ENCODE data around the gene MTG2. TPM values are rescaled to one million over a fixed set of nuclear protein-coding genes. Genes with fewer than 3 reads are reported as not detected.

MTG2 gene
- total RNA-seq, 4 donors from 2014 or later, result 17.0 to 26.1 (median 22.6) TPM

GRCh38 chr20:62215020-62215990, 32.5 kb downstream of the MTG2 start:
- no peak for TF ChIP-seq CTCF (IDR thresholded peaks at IDR 0.05; ENCODE audit: low read depth)

GRCh38 chr20:62215991-62216635, 33.3 kb downstream of the MTG2 start:
- TF ChIP-seq CTCF (IDR thresholded peaks at IDR 0.05; ENCODE audit: low read depth), result no peak

GRCh38 chr20:62216636-62217566, 34.1 kb downstream of the MTG2 start:
- TF ChIP-seq CTCF (IDR thresholded peaks at IDR 0.05; ENCODE audit: low read depth), result no peak

DNA sequence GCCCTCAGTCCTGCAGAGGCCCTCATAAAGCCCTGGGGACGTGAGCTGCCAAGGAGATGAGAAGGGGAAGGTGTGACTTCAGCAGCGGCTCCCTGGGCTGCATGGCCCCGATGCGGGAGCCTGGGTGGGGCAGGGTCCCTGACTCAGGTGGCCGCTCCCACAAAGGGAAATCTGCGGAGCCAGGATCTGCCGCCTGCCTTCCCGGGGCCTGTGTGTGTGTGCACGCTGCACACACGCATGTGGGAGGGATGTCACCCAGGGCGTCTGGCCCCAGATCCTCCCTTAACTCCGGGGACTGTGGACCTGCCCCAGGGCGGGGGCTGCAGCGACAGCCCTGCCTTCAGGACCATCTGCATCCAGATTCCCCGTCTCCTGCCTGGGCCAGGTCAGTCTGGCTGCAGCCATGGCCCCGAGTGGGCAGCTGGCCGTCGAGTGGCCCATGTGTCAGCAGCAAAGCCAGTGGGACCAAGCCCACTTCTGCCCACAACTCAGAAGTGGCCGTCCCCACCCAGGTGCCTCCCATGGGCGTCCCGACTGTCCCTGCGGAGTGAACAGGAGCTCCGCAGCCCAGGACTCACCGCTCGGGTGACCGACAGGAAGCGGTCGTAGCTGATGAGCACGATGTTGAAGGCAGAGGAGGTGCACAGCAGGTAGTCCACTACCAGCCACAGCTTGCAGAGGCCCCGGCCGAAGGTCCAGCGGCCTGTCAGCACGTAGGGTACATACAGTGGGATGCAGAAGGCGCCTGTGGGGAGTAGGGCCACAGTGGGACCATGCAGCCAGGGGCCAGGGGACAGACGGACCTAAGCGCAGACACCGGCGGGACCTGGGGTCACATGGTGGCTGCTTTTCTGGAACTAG, 35.3 kb downstream of the MTG2 start:
- TF ChIP-seq CTCF (IDR thresholded peaks at IDR 0.05; ENCODE audit: low read depth), result no peak

DNA sequence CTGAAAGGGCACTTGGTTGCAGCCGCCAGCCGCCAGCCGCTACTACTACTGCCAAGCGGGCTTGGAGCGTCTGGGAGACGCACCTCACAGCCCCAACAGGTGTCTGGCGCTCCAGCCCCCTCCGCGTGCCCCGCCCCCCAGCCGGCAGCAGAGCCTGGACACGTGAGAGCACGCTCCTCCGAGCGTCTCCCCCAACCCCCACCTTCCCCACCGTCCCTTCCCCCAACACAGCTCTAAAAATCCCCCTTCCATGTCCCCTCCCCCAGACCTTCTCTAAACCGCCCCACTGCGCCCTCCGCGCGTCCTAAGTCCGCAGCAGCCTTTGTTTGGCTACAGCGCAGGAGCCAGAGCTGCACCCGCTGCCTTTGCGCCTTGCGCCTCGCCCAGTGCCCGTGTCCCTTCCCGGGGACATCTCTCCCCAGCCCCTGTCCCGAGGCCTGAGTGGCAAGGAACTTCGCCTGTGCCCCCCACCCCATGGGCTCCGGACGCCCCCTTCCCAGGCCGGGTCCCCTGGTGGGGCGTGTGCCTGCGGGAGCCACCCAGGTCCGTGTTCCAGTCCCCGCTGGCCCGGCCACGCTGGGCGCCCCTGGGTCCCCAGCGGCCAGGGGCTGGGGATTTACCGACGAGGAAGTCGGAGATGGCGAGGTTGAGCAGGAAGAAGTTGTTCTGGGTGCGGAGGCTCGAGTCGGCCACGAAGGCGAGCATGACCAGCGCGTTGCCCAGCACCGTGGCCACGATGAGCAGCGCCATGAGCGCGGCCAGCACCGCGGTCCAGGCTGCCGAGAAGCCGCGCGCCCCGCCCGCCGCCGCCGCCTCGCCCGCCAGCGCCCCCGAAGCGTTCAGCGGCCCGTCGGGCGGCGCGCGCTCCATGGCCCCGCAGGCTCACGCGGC, 36.5 kb downstream of the MTG2 start:
- no peak for TF ChIP-seq CTCF (IDR thresholded peaks at IDR 0.05; ENCODE audit: low read depth)
